ENCODE data around the gene KLHL21.

- TF ChIP-seq, protein P1, sequence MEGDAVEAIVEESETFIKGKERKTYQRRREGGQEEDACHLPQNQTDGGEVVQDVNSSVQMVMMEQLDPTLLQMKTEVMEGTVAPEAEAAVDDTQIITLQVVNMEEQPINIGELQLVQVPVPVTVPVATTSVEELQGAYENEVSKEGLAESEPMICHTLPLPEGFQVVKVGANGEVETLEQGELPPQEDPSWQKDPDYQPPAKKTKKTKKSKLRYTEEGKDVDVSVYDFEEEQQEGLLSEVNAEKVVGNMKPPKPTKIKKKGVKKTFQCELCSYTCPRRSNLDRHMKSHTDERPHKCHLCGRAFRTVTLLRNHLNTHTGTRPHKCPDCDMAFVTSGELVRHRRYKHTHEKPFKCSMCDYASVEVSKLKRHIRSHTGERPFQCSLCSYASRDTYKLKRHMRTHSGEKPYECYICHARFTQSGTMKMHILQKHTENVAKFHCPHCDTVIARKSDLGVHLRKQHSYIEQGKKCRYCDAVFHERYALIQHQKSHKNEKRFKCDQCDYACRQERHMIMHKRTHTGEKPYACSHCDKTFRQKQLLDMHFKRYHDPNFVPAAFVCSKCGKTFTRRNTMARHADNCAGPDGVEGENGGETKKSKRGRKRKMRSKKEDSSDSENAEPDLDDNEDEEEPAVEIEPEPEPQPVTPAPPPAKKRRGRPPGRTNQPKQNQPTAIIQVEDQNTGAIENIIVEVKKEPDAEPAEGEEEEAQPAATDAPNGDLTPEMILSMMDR (conservative IDR thresholded peaks at IDR 0.05 in 1 of 2, IDR thresholded peaks at IDR 0.05 in 1 of 2; ENCODE audit: extremely low read depth in 1 of 2, insufficient read depth in 1 of 2, low read depth in 1 of 2, low read length in 2 of 2) = no peak
- TF ChIP-seq EZH2 (IDR thresholded peaks at IDR 0.05; ENCODE audit: borderline replicate concordance, low read length) = no peak
Observed at GRCh38 chr1:6570987-6571386, 31.7 kb downstream of the KLHL21 start.
